WTC11 (cell line): ENCODE measurements around the gene RGS7. TPM values are rescaled to one million over a fixed set of nuclear protein-coding genes. Genes with fewer than 3 reads are reported as not detected.

Source experiments
- ATAC-seq: fragments of 200-7000 bp; cut with Tn5 transposase; 2 replicates; pipeline ENCODE4 v1.10.0; 2021; ENCODE audit warnings: mild to moderate bottlenecking, moderate library complexity
- CTCF ChIA-PET: fragments of 300-600 bp; sonication (Branson Sonifier 250); formaldehyde crosslinking; loops from one replicate; lab custom pipeline; 2021; ENCODE audit warnings: antibody characterized with exemption; lab: Charles Lee
- POLR2A ChIA-PET: fragments of 350-600 bp; sonication (Branson Sonifier 250); formaldehyde crosslinking; loops from one replicate; lab custom pipeline; 2021; ENCODE audit warnings: antibody characterized with exemption; lab: Charles Lee
- DNase-seq: peaks from one replicate; pipeline ENCODE4 v3.0.0; 2021; ENCODE audit warnings: low spot score
- H3K27ac Mint-ChIP-seq: 2 replicates; pipeline ENCODE4 v1.8.0; 2021; ENCODE audit warnings: mixed read lengths
- H3K27me3 Mint-ChIP-seq: 2 replicates; pipeline ENCODE4 v1.8.0; 2021; ENCODE audit warnings: low read depth, mild to moderate bottlenecking, moderate library complexity, mixed read lengths
- H3K36me3 Mint-ChIP-seq: 2 replicates; pipeline ENCODE4 v1.8.0; 2021; ENCODE audit warnings: mixed read lengths
- H3K4me1 Mint-ChIP-seq: 2 replicates; pipeline ENCODE4 v1.8.0; 2022; ENCODE audit warnings: mixed read lengths
- H3K4me3 Mint-ChIP-seq: 2 replicates; pipeline ENCODE4 v1.8.0; 2021; ENCODE audit warnings: mild to moderate bottlenecking, moderate library complexity, mixed read lengths
- H3K9me3 Mint-ChIP-seq: 2 replicates; pipeline ENCODE4 v1.8.0; 2021; ENCODE audit warnings: mixed read lengths
- AR ChIP-seq: fragments of 250-450 bp; sonication (Bioruptor Pico); IDR thresholded peaks from 2 replicates; pipeline ENCODE4 v1.9.0; 2021; ENCODE audit warnings: mild to moderate bottlenecking
- ATF3 ChIP-seq: sonication (generic); formaldehyde crosslinking; conservative IDR thresholded peaks from 2 replicates; pipeline ENCODE4 v1.8.1; 2022; ENCODE audit warnings: mild to moderate bottlenecking, missing genetic modification reagents
- FOXK1 ChIP-seq: sonication (generic); formaldehyde crosslinking; IDR thresholded peaks from 2 replicates; pipeline ENCODE4 v1.8.0; 2022; ENCODE audit warnings: mild to moderate bottlenecking, moderate library complexity, missing genetic modification reagents
- GABPB1 ChIP-seq: sonication (generic); formaldehyde crosslinking; IDR thresholded peaks from 2 replicates; pipeline ENCODE4 v1.8.1; 2023; ENCODE audit warnings: mild to moderate bottlenecking, missing genetic modification reagents
- HMGA2 ChIP-seq: fragments of 250-450 bp; sonication (Bioruptor Pico); IDR thresholded peaks from 2 replicates; pipeline ENCODE4 v1.4.0; 2021; ENCODE audit warnings: mild to moderate bottlenecking, moderate library complexity
- IRF1 ChIP-seq: sonication (generic); formaldehyde crosslinking; IDR thresholded peaks from 2 replicates; pipeline ENCODE4 v1.8.0; 2023; ENCODE audit warnings: missing genetic modification reagents
- IRF2 ChIP-seq: sonication (generic); formaldehyde crosslinking; IDR thresholded peaks from 2 replicates; pipeline ENCODE4 v1.8.0; 2022; ENCODE audit warnings: low read depth, missing genetic modification reagents, borderline replicate concordance
- JUN ChIP-seq: sonication (generic); formaldehyde crosslinking; IDR thresholded peaks from 2 replicates; pipeline ENCODE4 v1.8.0; 2023; ENCODE audit warnings: mild to moderate bottlenecking, missing genetic modification reagents
- NR2C2 ChIP-seq: sonication (generic); formaldehyde crosslinking; IDR thresholded peaks from 2 replicates; pipeline ENCODE4 v1.8.0; 2022; ENCODE audit warnings: mild to moderate bottlenecking, missing genetic modification reagents
- OVOL2 ChIP-seq: fragments of 250-450 bp; sonication (Bioruptor Pico); IDR thresholded peaks from 2 replicates; pipeline ENCODE4 v1.9.0; 2021; ENCODE audit warnings: mild to moderate bottlenecking, borderline replicate concordance
- RELA ChIP-seq: sonication (generic); formaldehyde crosslinking; IDR thresholded peaks from 2 replicates; pipeline ENCODE4 v1.8.1; 2022; ENCODE audit warnings: missing genetic modification reagents, mild to moderate bottlenecking, borderline replicate concordance
- SP1 ChIP-seq: sonication (generic); formaldehyde crosslinking; conservative IDR thresholded peaks from 2 replicates; pipeline ENCODE4 v1.8.1; 2022; ENCODE audit warnings: missing genetic modification reagents
- TP53 ChIP-seq: sonication (generic); formaldehyde crosslinking; IDR thresholded peaks from 2 replicates; pipeline ENCODE4 v1.8.1; 2023; ENCODE audit warnings: mild to moderate bottlenecking, missing genetic modification reagents
- USF1 ChIP-seq: sonication (generic); formaldehyde crosslinking; IDR thresholded peaks from 2 replicates; pipeline ENCODE4 v1.8.0; 2022; ENCODE audit warnings: mild to moderate bottlenecking, missing genetic modification reagents
- ZNF219 ChIP-seq: sonication (generic); formaldehyde crosslinking; IDR thresholded peaks from 2 replicates; pipeline ENCODE4 v1.8.0; 2023; ENCODE audit warnings: missing genetic modification reagents, mild to moderate bottlenecking, borderline replicate concordance
- ZNF263 ChIP-seq: sonication (generic); formaldehyde crosslinking; IDR thresholded peaks from 2 replicates; pipeline ENCODE4 v1.8.1; 2022; ENCODE audit warnings: low read depth, mild to moderate bottlenecking, moderate library complexity, missing genetic modification reagents
- ZNF416 ChIP-seq: fragments of 250-450 bp; sonication (Bioruptor Pico); IDR thresholded peaks from 2 replicates; pipeline ENCODE4 v1.9.0; 2021; ENCODE audit warnings: mild to moderate bottlenecking, inconsistent platforms
- ZSCAN18 ChIP-seq: fragments of 250-450 bp; sonication (Bioruptor Pico); IDR thresholded peaks from 2 replicates; pipeline ENCODE4 v2.1.2; 2022; ENCODE audit warnings: mild to moderate bottlenecking, moderate library complexity
- total RNA-seq: library from RNA; stranded (reverse); gene quantifications from 3 replicates; pipeline ENCODE4 v1.2.3, GENCODE V29; 2021
- TF ChIP-seq, protein P1 (sequence below): sonication (generic); formaldehyde crosslinking; IDR thresholded peaks from 2 replicates; pipeline ENCODE4 v1.8.1; 2022; ENCODE audit warnings: low read depth, mild to moderate bottlenecking, moderate library complexity, missing genetic modification reagents, borderline replicate concordance
- TF ChIP-seq, protein P2 (sequence below): sonication (generic); formaldehyde crosslinking; IDR thresholded peaks from 2 replicates; pipeline ENCODE4 v1.8.1; 2023; ENCODE audit warnings: mild to moderate bottlenecking, missing genetic modification reagents, moderate library complexity
- TF ChIP-seq, protein P3 (sequence below): sonication (generic); formaldehyde crosslinking; IDR thresholded peaks from 2 replicates; pipeline ENCODE4 v1.8.0; 2022; ENCODE audit warnings: mild to moderate bottlenecking, missing genetic modification reagents
- TF ChIP-seq, protein P4 (sequence below): sonication (generic); formaldehyde crosslinking; IDR thresholded peaks from 2 replicates; pipeline ENCODE4 v1.8.1; 2023; ENCODE audit warnings: mild to moderate bottlenecking, missing genetic modification reagents, moderate library complexity

The RGS7 gene
- total RNA-seq, 1 experiment from 2014 or later: 1.2 TPM

DNA sequence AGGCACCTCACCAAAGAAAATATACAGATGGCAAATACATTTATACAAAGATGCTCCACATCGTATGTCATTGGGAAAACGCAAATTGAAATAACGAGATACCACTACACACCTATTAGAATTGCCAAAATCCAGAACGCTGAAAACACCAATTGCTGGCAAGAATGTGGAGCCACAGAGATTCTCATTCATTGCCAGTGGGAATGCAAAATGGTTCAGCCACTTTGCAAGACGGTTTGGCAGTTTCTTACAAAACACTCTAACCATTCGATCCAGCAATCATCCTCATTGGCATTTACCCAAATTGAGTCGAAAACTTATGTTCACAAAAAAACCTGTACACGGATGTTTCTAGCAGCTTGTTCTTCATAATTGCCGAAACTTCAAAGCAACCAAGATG is 521.7 kb downstream of the RGS7 start:
- Mint-ChIP-seq H3K4me3 (no peak overlapping the region), H3K9me3 (peaks cover 8% of the 10 kb centered on the region), H3K27me3 (no peaks in the 10 kb centered on the region), H3K4me1 (no peaks in the 10 kb centered on the region), H3K27ac (no peak overlapping the region), H3K36me3 (no peaks in the 10 kb centered on the region)
- ChIA-PET CTCF (no interaction called here), POLR2A (no interaction called here)
- DNase-seq (no peak), ATAC-seq (no peak)
- TF ChIP-seq IRF2 (CRISPR knock-in tag): no peak
- TF ChIP-seq, protein P1, sequence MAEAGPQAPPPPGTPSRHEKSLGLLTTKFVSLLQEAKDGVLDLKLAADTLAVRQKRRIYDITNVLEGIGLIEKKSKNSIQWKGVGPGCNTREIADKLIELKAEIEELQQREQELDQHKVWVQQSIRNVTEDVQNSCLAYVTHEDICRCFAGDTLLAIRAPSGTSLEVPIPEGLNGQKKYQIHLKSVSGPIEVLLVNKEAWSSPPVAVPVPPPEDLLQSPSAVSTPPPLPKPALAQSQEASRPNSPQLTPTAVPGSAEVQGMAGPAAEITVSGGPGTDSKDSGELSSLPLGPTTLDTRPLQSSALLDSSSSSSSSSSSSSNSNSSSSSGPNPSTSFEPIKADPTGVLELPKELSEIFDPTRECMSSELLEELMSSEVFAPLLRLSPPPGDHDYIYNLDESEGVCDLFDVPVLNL (CRISPR knock-in tag): no peak
- no peak for TF ChIP-seq HMGA2

GRCh38 chr1:240833075-240833474 is 523.9 kb downstream of the RGS7 start:
- TF ChIP-seq RELA (CRISPR knock-in tag): no peak
- TF ChIP-seq ZNF263: no peak
- TF ChIP-seq, protein P2, sequence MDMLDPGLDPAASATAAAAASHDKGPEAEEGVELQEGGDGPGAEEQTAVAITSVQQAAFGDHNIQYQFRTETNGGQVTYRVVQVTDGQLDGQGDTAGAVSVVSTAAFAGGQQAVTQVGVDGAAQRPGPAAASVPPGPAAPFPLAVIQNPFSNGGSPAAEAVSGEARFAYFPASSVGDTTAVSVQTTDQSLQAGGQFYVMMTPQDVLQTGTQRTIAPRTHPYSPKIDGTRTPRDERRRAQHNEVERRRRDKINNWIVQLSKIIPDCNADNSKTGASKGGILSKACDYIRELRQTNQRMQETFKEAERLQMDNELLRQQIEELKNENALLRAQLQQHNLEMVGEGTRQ (CRISPR knock-in tag): no peak
- TF ChIP-seq ZNF219 (CRISPR knock-in tag): no peak
- TF ChIP-seq, protein P3, sequence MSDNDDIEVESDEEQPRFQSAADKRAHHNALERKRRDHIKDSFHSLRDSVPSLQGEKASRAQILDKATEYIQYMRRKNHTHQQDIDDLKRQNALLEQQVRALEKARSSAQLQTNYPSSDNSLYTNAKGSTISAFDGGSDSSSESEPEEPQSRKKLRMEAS (CRISPR knock-in tag): no peak
- TF ChIP-seq IRF1: no peak
- TF ChIP-seq AR (CRISPR knock-in tag): no peak
- no peak for TF ChIP-seq JUN
- TF ChIP-seq ATF3: no peak
- no peak for TF ChIP-seq TP53 (CRISPR knock-in tag)
- no peak for TF ChIP-seq OVOL2 (CRISPR knock-in tag)
- no peak for TF ChIP-seq FOXK1
- no peak for TF ChIP-seq USF1 (CRISPR knock-in tag)
- TF ChIP-seq HMGA2: no peak
- TF ChIP-seq, protein P4, sequence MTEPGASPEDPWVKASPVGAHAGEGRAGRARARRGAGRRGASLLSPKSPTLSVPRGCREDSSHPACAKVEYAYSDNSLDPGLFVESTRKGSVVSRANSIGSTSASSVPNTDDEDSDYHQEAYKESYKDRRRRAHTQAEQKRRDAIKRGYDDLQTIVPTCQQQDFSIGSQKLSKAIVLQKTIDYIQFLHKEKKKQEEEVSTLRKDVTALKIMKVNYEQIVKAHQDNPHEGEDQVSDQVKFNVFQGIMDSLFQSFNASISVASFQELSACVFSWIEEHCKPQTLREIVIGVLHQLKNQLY (CRISPR knock-in tag): no peak
- TF ChIP-seq ZNF416 (CRISPR knock-in tag): no peak
- no peak for TF ChIP-seq GABPB1
- no peak for TF ChIP-seq SP1
- no peak for TF ChIP-seq ZSCAN18
- TF ChIP-seq NR2C2 (CRISPR knock-in tag): no peak
- no peaks in the 10 kb centered on the region for H3K4me1 Mint-ChIP-seq
- ChIA-PET CTCF (no interaction called here), POLR2A (interaction anchor here (0.7 kb wide), 1 partner anchor 24 kb away, joined by 3 read pairs; no protein-coding TSS in a partner anchor)
- H3K36me3 Mint-ChIP-seq: no peaks in the 10 kb centered on the region
- H3K27me3 Mint-ChIP-seq: no peaks in the 10 kb centered on the region
- no peak for ATAC-seq
- H3K27ac Mint-ChIP-seq: no peak overlapping the region
- no peak overlapping the region for H3K4me3 Mint-ChIP-seq
- peaks cover 5% of the 10 kb centered on the region for H3K9me3 Mint-ChIP-seq
- DNase-seq: no peak
